ENCODE measurements around the gene FRMPD1.

- TF ChIP-seq CTCF (IDR thresholded peaks at IDR 0.05), result no peak
- TF ChIP-seq POLR2A (IDR thresholded peaks at IDR 0.05), result no peak
These were observed 133.5 kb downstream of the FRMPD1 start for GRCh38 chr9:37784291-37784615.
